ENCODE data around the gene LIPG. TPM values are rescaled to one million over a fixed set of nuclear protein-coding genes. Genes with fewer than 3 reads are reported as not detected.

Gene LIPG
- total and polyA plus RNA-seq, 2 of the 13 experiments (the other 11 are each of a cell fraction or from before 2014, with no cell fraction given), result 0.96 to 10.8 TPM

DNA sequence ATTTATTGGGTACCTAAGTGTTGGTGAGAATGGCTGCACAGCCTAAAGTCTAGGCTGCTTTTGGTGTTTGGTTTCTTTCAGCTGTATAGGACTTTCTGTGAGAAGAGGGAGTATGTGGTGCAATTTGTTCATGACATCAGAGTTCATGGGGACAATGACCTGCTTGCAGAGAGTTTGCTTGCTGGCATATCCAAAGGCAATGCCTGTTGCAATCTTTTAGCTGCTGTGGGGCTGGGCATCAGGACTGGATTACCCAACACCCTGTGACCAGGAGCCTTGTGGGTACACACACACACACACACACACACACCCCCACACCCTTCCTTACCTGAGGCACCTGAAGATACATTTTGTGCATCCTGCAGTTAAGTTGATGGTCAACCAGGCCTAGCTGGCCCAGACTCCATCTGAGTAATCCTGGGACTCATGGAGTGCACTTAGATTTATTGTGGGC, 68.4 kb downstream of the LIPG start (continued):
- TF ChIP-seq, protein P1, sequence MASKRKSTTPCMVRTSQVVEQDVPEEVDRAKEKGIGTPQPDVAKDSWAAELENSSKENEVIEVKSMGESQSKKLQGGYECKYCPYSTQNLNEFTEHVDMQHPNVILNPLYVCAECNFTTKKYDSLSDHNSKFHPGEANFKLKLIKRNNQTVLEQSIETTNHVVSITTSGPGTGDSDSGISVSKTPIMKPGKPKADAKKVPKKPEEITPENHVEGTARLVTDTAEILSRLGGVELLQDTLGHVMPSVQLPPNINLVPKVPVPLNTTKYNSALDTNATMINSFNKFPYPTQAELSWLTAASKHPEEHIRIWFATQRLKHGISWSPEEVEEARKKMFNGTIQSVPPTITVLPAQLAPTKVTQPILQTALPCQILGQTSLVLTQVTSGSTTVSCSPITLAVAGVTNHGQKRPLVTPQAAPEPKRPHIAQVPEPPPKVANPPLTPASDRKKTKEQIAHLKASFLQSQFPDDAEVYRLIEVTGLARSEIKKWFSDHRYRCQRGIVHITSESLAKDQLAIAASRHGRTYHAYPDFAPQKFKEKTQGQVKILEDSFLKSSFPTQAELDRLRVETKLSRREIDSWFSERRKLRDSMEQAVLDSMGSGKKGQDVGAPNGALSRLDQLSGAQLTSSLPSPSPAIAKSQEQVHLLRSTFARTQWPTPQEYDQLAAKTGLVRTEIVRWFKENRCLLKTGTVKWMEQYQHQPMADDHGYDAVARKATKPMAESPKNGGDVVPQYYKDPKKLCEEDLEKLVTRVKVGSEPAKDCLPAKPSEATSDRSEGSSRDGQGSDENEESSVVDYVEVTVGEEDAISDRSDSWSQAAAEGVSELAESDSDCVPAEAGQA (IDR thresholded peaks at IDR 0.05; ENCODE audit: low read depth), result 0 out of 2 replicates have a peak, but pooled peaks have one; percentile 15
- TF ChIP-seq, protein P1 (CRISPR knock-in tag; IDR thresholded peaks at IDR 0.05; ENCODE audit: borderline replicate concordance), result no peak
- TF ChIP-seq, protein P2, sequence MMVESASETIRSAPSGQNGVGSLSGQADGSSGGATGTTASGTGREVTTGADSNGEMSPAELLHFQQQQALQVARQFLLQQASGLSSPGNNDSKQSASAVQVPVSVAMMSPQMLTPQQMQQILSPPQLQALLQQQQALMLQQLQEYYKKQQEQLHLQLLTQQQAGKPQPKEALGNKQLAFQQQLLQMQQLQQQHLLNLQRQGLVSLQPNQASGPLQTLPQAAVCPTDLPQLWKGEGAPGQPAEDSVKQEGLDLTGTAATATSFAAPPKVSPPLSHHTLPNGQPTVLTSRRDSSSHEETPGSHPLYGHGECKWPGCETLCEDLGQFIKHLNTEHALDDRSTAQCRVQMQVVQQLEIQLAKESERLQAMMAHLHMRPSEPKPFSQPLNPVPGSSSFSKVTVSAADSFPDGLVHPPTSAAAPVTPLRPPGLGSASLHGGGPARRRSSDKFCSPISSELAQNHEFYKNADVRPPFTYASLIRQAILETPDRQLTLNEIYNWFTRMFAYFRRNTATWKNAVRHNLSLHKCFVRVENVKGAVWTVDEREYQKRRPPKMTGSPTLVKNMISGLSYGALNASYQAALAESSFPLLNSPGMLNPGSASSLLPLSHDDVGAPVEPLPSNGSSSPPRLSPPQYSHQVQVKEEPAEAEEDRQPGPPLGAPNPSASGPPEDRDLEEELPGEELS (CRISPR knock-in tag; IDR thresholded peaks at IDR 0.05), result peak; percentile 61; the same call in 1 of the 2 replicates
- TF ChIP-seq FOXA3 (CRISPR knock-in tag; IDR thresholded peaks at IDR 0.05) (peak; percentile 40; the same call in 1 of the 2 replicates), FOXA1 (IDR thresholded peaks at IDR 0.05) (no peak), FOXA1 (CRISPR knock-in tag; IDR thresholded peaks at IDR 0.05) (peak; percentile 35; the same call in 1 of the 2 replicates), BCL6 (CRISPR knock-in tag; IDR thresholded peaks at IDR 0.05) (peak; percentile 65), ZBTB7B (CRISPR knock-in tag; IDR thresholded peaks at IDR 0.05) (no peak), ZNF12 (CRISPR knock-in tag; IDR thresholded peaks at IDR 0.05) (peak; percentile 69; the same call in 1 of the 2 replicates), RARA (CRISPR knock-in tag; IDR thresholded peaks at IDR 0.05) (peak; percentile 83)
- TF ChIP-seq, protein P3, sequence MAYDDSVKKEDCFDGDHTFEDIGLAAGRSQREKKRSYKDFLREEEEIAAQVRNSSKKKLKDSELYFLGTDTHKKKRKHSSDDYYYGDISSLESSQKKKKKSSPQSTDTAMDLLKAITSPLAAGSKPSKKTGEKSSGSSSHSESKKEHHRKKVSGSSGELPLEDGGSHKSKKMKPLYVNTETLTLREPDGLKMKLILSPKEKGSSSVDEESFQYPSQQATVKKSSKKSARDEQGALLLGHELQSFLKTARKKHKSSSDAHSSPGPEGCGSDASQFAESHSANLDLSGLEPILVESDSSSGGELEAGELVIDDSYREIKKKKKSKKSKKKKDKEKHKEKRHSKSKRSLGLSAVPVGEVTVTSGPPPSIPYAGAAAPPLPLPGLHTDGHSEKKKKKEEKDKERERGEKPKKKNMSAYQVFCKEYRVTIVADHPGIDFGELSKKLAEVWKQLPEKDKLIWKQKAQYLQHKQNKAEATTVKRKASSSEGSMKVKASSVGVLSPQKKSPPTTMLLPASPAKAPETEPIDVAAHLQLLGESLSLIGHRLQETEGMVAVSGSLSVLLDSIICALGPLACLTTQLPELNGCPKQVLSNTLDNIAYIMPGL (CRISPR knock-in tag; IDR thresholded peaks at IDR 0.05; ENCODE audit: borderline replicate concordance in 1 of 2, low read depth in 1 of 2), result no peak
- TF ChIP-seq, protein P4, sequence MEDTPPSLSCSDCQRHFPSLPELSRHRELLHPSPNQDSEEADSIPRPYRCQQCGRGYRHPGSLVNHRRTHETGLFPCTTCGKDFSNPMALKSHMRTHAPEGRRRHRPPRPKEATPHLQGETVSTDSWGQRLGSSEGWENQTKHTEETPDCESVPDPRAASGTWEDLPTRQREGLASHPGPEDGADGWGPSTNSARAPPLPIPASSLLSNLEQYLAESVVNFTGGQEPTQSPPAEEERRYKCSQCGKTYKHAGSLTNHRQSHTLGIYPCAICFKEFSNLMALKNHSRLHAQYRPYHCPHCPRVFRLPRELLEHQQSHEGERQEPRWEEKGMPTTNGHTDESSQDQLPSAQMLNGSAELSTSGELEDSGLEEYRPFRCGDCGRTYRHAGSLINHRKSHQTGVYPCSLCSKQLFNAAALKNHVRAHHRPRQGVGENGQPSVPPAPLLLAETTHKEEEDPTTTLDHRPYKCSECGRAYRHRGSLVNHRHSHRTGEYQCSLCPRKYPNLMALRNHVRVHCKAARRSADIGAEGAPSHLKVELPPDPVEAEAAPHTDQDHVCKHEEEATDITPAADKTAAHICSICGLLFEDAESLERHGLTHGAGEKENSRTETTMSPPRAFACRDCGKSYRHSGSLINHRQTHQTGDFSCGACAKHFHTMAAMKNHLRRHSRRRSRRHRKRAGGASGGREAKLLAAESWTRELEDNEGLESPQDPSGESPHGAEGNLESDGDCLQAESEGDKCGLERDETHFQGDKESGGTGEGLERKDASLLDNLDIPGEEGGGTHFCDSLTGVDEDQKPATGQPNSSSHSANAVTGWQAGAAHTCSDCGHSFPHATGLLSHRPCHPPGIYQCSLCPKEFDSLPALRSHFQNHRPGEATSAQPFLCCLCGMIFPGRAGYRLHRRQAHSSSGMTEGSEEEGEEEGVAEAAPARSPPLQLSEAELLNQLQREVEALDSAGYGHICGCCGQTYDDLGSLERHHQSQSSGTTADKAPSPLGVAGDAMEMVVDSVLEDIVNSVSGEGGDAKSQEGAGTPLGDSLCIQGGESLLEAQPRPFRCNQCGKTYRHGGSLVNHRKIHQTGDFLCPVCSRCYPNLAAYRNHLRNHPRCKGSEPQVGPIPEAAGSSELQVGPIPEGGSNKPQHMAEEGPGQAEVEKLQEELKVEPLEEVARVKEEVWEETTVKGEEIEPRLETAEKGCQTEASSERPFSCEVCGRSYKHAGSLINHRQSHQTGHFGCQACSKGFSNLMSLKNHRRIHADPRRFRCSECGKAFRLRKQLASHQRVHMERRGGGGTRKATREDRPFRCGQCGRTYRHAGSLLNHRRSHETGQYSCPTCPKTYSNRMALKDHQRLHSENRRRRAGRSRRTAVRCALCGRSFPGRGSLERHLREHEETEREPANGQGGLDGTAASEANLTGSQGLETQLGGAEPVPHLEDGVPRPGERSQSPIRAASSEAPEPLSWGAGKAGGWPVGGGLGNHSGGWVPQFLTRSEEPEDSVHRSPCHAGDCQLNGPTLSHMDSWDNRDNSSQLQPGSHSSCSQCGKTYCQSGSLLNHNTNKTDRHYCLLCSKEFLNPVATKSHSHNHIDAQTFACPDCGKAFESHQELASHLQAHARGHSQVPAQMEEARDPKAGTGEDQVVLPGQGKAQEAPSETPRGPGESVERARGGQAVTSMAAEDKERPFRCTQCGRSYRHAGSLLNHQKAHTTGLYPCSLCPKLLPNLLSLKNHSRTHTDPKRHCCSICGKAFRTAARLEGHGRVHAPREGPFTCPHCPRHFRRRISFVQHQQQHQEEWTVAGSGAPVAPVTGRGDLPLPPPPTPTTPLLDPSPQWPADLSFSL (CRISPR knock-in tag; IDR thresholded peaks at IDR 0.05), result peak; percentile 97
